Measurements from ENCODE around the gene NFRKB.

DNA sequence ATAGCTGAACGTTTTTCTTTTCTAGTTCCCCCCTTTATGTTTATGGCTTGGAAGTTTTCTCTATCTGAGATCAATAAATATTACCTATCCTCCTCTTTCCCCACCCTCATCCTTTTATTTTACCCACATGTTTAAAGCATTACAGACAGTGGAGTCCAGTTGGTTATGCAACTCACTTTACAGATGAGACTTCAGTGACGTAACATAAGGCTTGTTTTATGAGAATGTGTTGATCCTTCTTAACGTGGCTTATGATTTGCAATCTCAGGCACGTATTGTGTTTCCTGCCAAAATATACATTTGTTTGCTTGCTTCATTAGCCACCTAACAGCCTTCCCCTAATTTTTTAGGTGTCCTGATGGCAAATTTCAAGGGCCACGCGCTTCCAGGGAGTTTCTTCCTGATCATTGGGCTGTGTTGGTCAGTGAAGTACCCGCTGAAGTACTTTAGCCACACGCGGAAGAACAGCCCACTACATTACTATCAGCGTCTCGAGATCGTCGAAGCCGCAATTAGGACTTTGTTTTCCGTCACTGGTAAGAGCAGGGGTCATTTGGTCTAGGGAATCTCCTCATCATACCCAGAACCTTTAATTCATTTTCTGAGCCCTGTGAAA lies 43.1 kb downstream of the NFRKB start:
- TF ChIP-seq POLR2AphosphoS5 (IDR thresholded peaks at IDR 0.05) (no peak), EP300 (IDR thresholded peaks at IDR 0.05) (no peak), CTCF (IDR thresholded peaks at IDR 0.05) (no peak)
